Measurements from ENCODE around the gene TMEM116. TPM values are rescaled to one million over a fixed set of nuclear protein-coding genes. Genes with fewer than 3 reads are reported as not detected.
"Not testable (repeated sequence)": the region's sequence is repeated elsewhere in the genome, so short reads cannot be mapped to it uniquely, and the experiment has no call there.

TMEM116 gene
- total RNA-seq, 2 experiments from 2014 or later, result 13.8 to 16.3 TPM

DNA sequence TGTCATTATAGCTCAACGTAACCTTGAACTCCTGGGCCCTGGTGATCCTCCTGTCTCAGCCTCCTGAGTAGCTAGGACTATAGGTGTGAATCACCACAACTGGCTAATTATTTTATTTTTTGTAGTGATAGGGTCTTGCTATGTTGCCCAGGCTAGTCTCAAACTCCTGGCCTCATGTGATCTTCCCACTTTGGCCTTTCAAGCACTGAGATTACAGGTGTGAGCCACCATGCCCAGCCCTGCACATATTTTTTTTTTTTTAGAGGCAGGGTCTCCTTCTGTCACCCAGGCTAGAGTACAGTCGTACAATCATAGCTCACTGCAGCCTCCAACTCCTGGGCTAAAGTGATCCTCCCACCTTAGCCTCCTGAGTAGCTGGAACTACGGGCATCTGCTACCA lies 8.9 kb downstream of the TMEM116 start:
- H3K4me3 Mint-ChIP-seq, result no peak overlapping the region
- CTCF ChIA-PET, result interaction anchor here (1.0 kb wide), 1 partner anchor 9 kb away, joined by 3 read pairs; the partner anchor contains the start of genes ERP29 and TMEM116
- H3K27me3 Mint-ChIP-seq, result no peaks in the 10 kb centered on the region
- H3K36me3 Mint-ChIP-seq (ENCODE audit: low read depth), result peaks cover 11% of the 10 kb centered on the region
- POLR2A ChIA-PET, result interaction anchor here (3.0 kb wide), 1 partner anchor 9 kb away, joined by 27 read pairs; the partner anchor contains the start of genes ERP29 and TMEM116
- intact Hi-C loops (cut with micrococcal nuclease), result no loop called here
- ATAC-seq (no peak), DNase-seq (no peak)
- TF ChIP-seq, protein P1, sequence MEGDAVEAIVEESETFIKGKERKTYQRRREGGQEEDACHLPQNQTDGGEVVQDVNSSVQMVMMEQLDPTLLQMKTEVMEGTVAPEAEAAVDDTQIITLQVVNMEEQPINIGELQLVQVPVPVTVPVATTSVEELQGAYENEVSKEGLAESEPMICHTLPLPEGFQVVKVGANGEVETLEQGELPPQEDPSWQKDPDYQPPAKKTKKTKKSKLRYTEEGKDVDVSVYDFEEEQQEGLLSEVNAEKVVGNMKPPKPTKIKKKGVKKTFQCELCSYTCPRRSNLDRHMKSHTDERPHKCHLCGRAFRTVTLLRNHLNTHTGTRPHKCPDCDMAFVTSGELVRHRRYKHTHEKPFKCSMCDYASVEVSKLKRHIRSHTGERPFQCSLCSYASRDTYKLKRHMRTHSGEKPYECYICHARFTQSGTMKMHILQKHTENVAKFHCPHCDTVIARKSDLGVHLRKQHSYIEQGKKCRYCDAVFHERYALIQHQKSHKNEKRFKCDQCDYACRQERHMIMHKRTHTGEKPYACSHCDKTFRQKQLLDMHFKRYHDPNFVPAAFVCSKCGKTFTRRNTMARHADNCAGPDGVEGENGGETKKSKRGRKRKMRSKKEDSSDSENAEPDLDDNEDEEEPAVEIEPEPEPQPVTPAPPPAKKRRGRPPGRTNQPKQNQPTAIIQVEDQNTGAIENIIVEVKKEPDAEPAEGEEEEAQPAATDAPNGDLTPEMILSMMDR (IDR thresholded peaks at IDR 0.05), result no peak
- H3K9me3 Mint-ChIP-seq, result no peaks in the 10 kb centered on the region
- no peak overlapping the region for H3K27ac Mint-ChIP-seq
- H3K4me1 Mint-ChIP-seq (ENCODE audit: low read depth), result peaks cover 47% of the 10 kb centered on the region

DNA sequence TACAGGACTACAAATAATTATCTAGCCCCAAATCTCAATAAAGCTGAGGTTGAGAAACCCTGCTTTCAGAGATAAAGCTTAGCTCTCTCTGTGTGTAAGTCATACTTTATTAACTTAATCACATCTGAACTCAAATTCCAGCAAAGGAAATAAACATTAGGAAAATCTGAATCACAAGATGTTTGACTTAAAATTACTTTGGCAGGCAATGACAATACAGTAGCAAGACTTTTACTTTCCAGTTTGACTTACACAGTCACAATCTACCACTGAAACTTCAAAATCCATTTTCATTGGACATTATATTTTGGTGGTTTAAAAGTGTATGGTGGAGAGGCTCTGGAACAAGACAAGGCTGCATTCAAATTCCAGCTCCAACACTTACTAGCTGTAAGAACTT lies 11.4 kb downstream of the TMEM116 start:
- CTCF ChIA-PET, result interaction anchor here (1.1 to 2.6 kb wide), 5 partner anchors 8 to 56 kb away, joined by 3 to 12 read pairs (median 4); partner anchors contain the start of genes ERP29 and TMEM116
- H3K36me3 Mint-ChIP-seq (ENCODE audit: low read depth), result peaks cover 11% of the 10 kb centered on the region
- H3K27ac Mint-ChIP-seq, result peak overlapping the region; percentile 90
- H3K27me3 Mint-ChIP-seq, result no peaks in the 10 kb centered on the region
- ATAC-seq (peak; percentile 81), DNase-seq (no peak)
- H3K4me3 Mint-ChIP-seq, result peak overlapping the region; percentile 51
- no peaks in the 10 kb centered on the region for H3K9me3 Mint-ChIP-seq
- TF ChIP-seq, protein P1 (IDR thresholded peaks at IDR 0.05), result no peak
- peaks cover 64% of the 10 kb centered on the region for H3K4me1 Mint-ChIP-seq (ENCODE audit: low read depth)
- POLR2A ChIA-PET, result interaction anchor here (1.3 to 3.0 kb wide), 4 partner anchors 10 to 13 kb away, joined by 5 to 27 read pairs (median 7); partner anchors contain the start of genes ERP29 and TMEM116
- intact Hi-C loops (cut with micrococcal nuclease), result no loop called here

DNA sequence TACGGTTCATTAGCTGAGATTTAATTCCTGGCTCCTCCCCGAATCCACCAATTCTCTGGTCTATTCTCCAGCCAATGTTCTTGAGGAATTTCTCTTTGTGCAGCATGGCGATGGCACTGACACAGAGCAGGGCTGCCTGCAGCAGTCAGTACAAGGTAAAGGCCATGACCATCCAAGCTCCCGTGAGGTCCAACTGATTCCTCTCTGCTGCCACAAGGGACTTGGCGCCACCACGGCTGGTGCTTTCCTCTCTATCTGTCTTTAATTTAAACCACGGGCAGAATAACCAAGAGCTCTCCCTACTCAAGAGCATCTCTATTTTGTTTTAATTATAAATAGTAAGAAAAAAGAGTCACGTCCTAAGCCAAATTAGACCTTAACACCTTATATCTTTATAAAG lies 12.1 kb downstream of the TMEM116 start:
- ChIA-PET POLR2A (interaction anchor here (1.3 to 1.6 kb wide), 3 partner anchors 9 to 13 kb away, joined by 5 to 9 read pairs (median 5); no protein-coding TSS in a partner anchor), CTCF (interaction anchor here (1.0 to 2.6 kb wide), 6 partner anchors 8 to 55 kb away, joined by 3 to 12 read pairs (median 4); partner anchors contain the start of genes ERP29 and TMEM116)
- peaks cover 64% of the 10 kb centered on the region for H3K4me1 Mint-ChIP-seq (ENCODE audit: low read depth)
- TF ChIP-seq, protein P1 (IDR thresholded peaks at IDR 0.05), result no peak
- DNase-seq (no peak), ATAC-seq (no peak)
- peak overlapping the region; percentile 4 for H3K4me3 Mint-ChIP-seq
- intact Hi-C loops (cut with micrococcal nuclease), result no loop called here
- peaks cover 11% of the 10 kb centered on the region for H3K36me3 Mint-ChIP-seq (ENCODE audit: low read depth)
- peak overlapping the region; percentile 90 for H3K27ac Mint-ChIP-seq
- no peaks in the 10 kb centered on the region for H3K27me3 Mint-ChIP-seq
- H3K9me3 Mint-ChIP-seq, result no peaks in the 10 kb centered on the region

DNA sequence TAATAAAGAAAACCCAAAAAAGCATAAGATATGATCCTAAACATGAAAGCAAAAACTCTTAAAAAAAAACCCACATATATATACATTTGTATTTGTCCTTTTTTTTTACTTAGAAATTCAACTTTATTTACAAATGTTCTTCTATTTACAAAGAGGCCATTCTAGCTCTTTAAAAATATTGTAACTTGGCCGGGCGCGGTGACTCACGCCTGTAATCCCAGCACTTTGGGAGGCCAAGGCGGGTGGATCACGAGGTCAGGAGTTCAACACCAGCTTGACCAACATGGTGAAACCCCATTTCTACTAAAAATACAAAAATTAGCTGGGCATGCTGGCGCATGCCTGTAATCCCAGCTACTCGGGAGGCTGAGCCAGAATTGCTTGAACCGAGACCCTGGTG lies 13.8 kb downstream of the TMEM116 start:
- H3K27me3 Mint-ChIP-seq; POLR2A ChIA-PET; H3K9me3 Mint-ChIP-seq; DNase-seq; intact Hi-C loops (cut with micrococcal nuclease); ATAC-seq; H3K4me3 Mint-ChIP-seq: not testable (repeated sequence)
- Mint-ChIP-seq H3K36me3 (ENCODE audit: low read depth) (peaks cover 11% of the 10 kb centered on the region), H3K4me1 (ENCODE audit: low read depth) (peaks cover 72% of the 10 kb centered on the region), H3K27ac (peak overlapping the region; percentile 35)
- CTCF ChIA-PET, result interaction anchor here (1.5 kb wide), 1 partner anchor 11 kb away, joined by 4 read pairs; no protein-coding TSS in a partner anchor

DNA sequence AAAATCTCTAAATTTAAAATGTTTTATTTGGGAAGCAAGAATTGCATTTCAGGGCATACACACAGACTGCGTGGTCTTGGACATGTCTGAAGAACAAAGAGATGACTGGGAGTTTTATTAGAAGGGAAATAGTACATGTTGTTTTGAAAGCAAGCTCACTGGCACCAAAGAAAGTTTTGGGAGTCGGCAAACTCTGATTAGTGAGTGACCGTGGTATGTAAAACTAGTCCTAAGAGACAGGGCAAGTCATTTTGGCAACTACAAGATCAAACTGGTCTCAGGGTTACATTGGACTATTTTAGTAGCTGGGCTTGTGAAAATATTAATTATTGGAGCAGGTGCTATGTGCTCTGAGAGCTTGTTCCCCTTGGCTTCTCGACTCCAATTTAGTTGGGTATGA lies 14.9 kb downstream of the TMEM116 start:
- DNase-seq, result no peak
- ATAC-seq, result no peak
- TF ChIP-seq, protein P1 (IDR thresholded peaks at IDR 0.05), result no peak
- ChIA-PET CTCF (interaction anchor here (1.5 kb wide), 2 partner anchors 10 to 18 kb away, joined by 4 read pairs; no protein-coding TSS in a partner anchor), POLR2A (interaction anchor here (0.5 to 1.4 kb wide), 3 partner anchors 14 to 26 kb away, joined by 3 to 5 read pairs (median 4); no protein-coding TSS in a partner anchor)
- H3K9me3 Mint-ChIP-seq, result no peaks in the 10 kb centered on the region
- peak overlapping the region; percentile 35 for H3K27ac Mint-ChIP-seq
- intact Hi-C loops (cut with micrococcal nuclease), result no loop called here
- H3K4me3 Mint-ChIP-seq, result no peak overlapping the region
- no peaks in the 10 kb centered on the region for H3K27me3 Mint-ChIP-seq
- peaks cover 80% of the 10 kb centered on the region for H3K4me1 Mint-ChIP-seq (ENCODE audit: low read depth)
- H3K36me3 Mint-ChIP-seq (ENCODE audit: low read depth), result peaks cover 7% of the 10 kb centered on the region
